Measurements from ENCODE around the gene PSTPIP1.

DNA sequence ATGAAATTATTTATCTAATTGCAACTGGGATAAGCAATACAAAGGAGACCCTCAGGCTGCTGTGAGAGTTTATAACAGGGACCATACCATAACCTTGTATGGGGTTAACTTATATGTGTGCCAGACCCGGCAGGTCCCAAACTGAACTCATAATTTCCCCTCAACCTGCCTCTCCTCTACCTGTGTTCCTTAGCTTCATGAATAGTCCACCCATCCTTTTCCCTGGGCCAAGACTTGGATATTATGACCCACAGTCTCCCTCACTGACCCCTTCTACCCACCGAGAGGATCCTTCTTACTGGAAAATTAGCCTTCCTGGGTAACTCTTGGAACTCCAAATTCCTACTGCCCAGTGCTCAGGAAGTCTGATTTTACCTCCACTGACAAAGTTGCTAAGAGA is 79.4 kb downstream of the PSTPIP1 start:
- no peak for TF ChIP-seq DACH1 (IDR thresholded peaks at IDR 0.05; ENCODE audit: partially characterized antibody)
- TF ChIP-seq, protein P1, sequence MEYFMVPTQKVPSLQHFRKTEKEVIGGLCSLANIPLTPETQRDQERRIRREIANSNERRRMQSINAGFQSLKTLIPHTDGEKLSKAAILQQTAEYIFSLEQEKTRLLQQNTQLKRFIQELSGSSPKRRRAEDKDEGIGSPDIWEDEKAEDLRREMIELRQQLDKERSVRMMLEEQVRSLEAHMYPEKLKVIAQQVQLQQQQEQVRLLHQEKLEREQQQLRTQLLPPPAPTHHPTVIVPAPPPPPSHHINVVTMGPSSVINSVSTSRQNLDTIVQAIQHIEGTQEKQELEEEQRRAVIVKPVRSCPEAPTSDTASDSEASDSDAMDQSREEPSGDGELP (CRISPR knock-in tag; IDR thresholded peaks at IDR 0.05; ENCODE audit: borderline replicate concordance) = no peak
- TF ChIP-seq, protein P2, sequence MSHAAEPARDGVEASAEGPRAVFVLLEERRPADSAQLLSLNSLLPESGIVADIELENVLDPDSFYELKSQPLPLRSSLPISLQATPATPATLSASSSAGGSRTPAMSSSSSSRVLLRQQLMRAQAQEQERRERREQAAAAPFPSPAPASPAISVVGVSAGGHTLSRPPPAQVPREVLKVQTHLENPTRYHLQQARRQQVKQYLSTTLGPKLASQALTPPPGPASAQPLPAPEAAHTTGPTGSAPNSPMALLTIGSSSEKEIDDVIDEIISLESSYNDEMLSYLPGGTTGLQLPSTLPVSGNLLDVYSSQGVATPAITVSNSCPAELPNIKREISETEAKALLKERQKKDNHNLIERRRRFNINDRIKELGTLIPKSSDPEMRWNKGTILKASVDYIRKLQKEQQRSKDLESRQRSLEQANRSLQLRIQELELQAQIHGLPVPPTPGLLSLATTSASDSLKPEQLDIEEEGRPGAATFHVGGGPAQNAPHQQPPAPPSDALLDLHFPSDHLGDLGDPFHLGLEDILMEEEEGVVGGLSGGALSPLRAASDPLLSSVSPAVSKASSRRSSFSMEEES (CRISPR knock-in tag; IDR thresholded peaks at IDR 0.05) = no peak
- TF ChIP-seq POLR2A (conservative IDR thresholded peaks at IDR 0.05) = no peak
- no peak for TF ChIP-seq POLR2AphosphoS5 (IDR thresholded peaks at IDR 0.05; ENCODE audit: control insufficient read depth, insufficient read depth, low read depth, low read length)

Data from K562 (cell line).